Right atrium auricular region (tissue), 2 donors: Measurements from ENCODE around the gene CNTNAP2. TPM values are rescaled to one million over a fixed set of nuclear protein-coding genes. Genes with fewer than 3 reads are reported as not detected.
"Not testable (repeated sequence)": the region's sequence is repeated elsewhere in the genome, so short reads cannot be mapped to it uniquely, and the experiment has no call there.

Source experiments
- DNase-seq: peaks from one replicate; pipeline ENCODE4 v3.0.0-alpha.2; 2019; ENCODE audit warnings: low spot score
- H3K27ac ChIP-seq, 2 donors: fragments of 200-600 bp; sonication (generic); 1 replicate in 1 of 2; 2 replicates in 1 of 2; pipeline ENCODE4 v1.5.1; 2016 to 2019
- H3K27me3 ChIP-seq, 2 donors: fragments of 200-600 bp; sonication (generic); one replicate each; pipeline versions ENCODE4 v1.5.1 to v1.6.0; 2017 to 2019
- H3K36me3 ChIP-seq: fragments of 200-600 bp; sonication (generic); one replicate; pipeline ENCODE4 v1.5.1; 2016
- H3K4me1 ChIP-seq, 2 donors: fragments of 200-600 bp; sonication (generic); one replicate each; pipeline versions ENCODE4 v1.5.1 to v1.6.0; 2017 to 2019
- H3K4me3 ChIP-seq, 2 donors: fragments of 200-600 bp; sonication (generic); 1 replicate in 1 of 2; 2 replicates in 1 of 2; pipeline ENCODE4 v1.5.1; 2017 to 2019; ENCODE audit warnings: mild to moderate bottlenecking in 1 of 2, moderate library complexity in 1 of 2
- H3K9me3 ChIP-seq, 2 donors: fragments of 200-600 bp; sonication (generic); one replicate each; pipeline ENCODE4 v1.5.1; 2019
- total RNA-seq, 2 donors: library from RNA; depleted of rRNA; stranded (reverse); fragments of >200 nt; gene quantifications; one replicate each; pipeline ENCODE4 v1.1.0, GENCODE V29; 2016
- TF ChIP-seq, protein P1 (sequence below), 2 donors: fragments of 200-600 bp; sonication (generic); IDR thresholded peaks; one replicate each; pipeline ENCODE4 v1.5.1; 2019; ENCODE audit warnings: antibody characterized with exemption in 2 of 2

The CNTNAP2 gene
- total RNA-seq, 2 donors from 2014 or later: 1.1 to 1.7 TPM

DNA sequence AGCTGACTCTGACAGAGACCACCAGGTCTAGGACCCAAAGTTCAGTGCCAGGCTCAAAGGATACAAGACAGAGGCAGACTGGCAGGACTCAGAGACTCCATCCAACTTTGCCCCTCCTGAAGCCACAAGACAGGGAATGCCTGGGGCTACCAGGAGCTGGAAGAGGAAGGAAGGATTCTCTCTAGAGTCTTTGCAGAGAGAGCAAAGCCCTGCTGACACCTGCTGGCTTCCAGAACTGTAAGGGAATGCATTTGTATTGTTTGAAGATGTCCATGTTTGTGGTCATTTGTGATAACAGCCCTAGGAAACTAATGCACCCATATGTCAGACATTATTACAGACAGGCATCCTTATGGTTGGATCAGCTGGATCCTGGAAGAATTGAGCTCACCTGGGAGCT lies 2341.7 kb downstream of the CNTNAP2 start:
- no peak overlapping the region for H3K27ac ChIP-seq
- H3K36me3 ChIP-seq: no peaks in the 10 kb centered on the region
- H3K4me1 ChIP-seq: no peaks in the 10 kb centered on the region
- DNase-seq: no peak
- no peak overlapping the region for H3K4me3 ChIP-seq
- no peaks in the 10 kb centered on the region for H3K9me3 ChIP-seq
- TF ChIP-seq, protein P1, sequence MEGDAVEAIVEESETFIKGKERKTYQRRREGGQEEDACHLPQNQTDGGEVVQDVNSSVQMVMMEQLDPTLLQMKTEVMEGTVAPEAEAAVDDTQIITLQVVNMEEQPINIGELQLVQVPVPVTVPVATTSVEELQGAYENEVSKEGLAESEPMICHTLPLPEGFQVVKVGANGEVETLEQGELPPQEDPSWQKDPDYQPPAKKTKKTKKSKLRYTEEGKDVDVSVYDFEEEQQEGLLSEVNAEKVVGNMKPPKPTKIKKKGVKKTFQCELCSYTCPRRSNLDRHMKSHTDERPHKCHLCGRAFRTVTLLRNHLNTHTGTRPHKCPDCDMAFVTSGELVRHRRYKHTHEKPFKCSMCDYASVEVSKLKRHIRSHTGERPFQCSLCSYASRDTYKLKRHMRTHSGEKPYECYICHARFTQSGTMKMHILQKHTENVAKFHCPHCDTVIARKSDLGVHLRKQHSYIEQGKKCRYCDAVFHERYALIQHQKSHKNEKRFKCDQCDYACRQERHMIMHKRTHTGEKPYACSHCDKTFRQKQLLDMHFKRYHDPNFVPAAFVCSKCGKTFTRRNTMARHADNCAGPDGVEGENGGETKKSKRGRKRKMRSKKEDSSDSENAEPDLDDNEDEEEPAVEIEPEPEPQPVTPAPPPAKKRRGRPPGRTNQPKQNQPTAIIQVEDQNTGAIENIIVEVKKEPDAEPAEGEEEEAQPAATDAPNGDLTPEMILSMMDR (IDR thresholded peaks at IDR 0.05): no peak
- no peaks in the 10 kb centered on the region for H3K27me3 ChIP-seq

DNA sequence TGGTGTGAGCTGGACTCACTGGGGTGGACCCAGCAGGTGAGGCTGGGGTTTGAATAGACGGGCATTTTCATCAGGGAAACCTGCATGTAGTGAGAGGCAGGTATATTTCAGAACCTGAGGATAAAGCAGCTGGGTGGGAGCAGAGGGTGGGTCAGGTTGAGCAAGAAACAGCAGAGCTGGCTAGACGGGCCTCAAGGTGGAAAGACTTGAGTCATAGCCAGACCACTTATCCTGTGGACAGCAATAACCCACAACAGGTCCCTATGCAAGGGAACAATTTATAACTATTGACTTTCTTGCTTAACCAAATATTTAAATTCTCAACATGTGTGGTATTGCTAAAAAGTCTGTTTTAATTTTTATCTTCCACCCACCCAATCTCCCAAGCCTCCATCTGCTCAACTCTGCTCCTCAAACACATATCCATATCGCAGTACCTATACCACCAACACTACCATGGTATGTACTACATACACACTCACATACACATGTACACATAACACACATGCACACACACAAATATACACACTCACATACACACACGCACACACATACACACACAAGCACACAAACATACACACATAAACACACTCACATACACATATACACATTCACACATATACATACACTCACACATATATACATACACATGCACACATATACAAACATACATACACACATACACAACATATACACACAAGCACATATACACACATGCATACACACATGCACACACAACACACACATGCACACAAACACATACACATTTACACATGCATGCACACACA lies 2345.0 kb downstream of the CNTNAP2 start:
- no peaks in the 10 kb centered on the region for H3K4me1 ChIP-seq
- H3K4me3 ChIP-seq: no peak overlapping the region
- H3K9me3 ChIP-seq: no peaks in the 10 kb centered on the region
- no peaks in the 10 kb centered on the region for H3K36me3 ChIP-seq
- no peak overlapping the region for H3K27ac ChIP-seq
- no peaks in the 10 kb centered on the region for H3K27me3 ChIP-seq
- no peak for DNase-seq
- TF ChIP-seq, protein P1 (IDR thresholded peaks at IDR 0.05): no peak

- not testable (repeated sequence) for H3K27ac ChIP-seq, H3K4me1 ChIP-seq, H3K27me3 ChIP-seq, H3K36me3 ChIP-seq, H3K4me3 ChIP-seq, H3K9me3 ChIP-seq, DNase-seq
These were observed 2346.2 kb downstream of the CNTNAP2 start for GRCh38 chr7:148462774-148463173.

- H3K4me3 ChIP-seq: no peak overlapping the region
- no peak for DNase-seq
- TF ChIP-seq, protein P1 (IDR thresholded peaks at IDR 0.05): no peak
- H3K9me3 ChIP-seq: no peaks in the 10 kb centered on the region
- H3K27me3 ChIP-seq: no peaks in the 10 kb centered on the region
- no peaks in the 10 kb centered on the region for H3K36me3 ChIP-seq
- no peaks in the 10 kb centered on the region for H3K4me1 ChIP-seq
- H3K27ac ChIP-seq: no peak overlapping the region
These were observed 2346.6 kb downstream of the CNTNAP2 start for GRCh38 chr7:148463210-148463609.

DNA sequence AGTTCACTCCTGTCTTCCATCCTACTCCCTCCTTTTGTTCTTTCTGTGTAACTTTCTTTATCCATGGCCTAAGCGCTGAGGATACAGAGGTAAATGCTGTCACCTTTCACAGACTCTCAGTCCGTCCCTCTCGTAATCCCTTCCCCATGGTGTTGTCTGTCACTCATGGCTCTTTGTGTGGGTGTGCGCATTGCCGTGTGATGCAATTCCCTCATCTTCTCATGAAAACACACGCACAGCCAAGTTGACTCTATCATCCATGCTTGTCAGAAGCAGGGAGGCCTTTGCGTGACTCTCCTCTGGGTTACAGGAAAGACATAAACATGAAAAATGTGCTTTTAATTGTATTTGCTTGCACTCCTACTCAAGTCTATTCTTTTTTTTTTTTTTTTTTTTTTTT lies 2348.3 kb downstream of the CNTNAP2 start:
- Histone ChIP-seq H3K36me3 (no peaks in the 10 kb centered on the region), H3K4me3 (no peak overlapping the region), H3K4me1 (no peaks in the 10 kb centered on the region), H3K27me3 (no peaks in the 10 kb centered on the region), H3K27ac (no peak overlapping the region), H3K9me3 (no peaks in the 10 kb centered on the region)
- TF ChIP-seq, protein P1 (IDR thresholded peaks at IDR 0.05): no peak
- no peak for DNase-seq

DNA sequence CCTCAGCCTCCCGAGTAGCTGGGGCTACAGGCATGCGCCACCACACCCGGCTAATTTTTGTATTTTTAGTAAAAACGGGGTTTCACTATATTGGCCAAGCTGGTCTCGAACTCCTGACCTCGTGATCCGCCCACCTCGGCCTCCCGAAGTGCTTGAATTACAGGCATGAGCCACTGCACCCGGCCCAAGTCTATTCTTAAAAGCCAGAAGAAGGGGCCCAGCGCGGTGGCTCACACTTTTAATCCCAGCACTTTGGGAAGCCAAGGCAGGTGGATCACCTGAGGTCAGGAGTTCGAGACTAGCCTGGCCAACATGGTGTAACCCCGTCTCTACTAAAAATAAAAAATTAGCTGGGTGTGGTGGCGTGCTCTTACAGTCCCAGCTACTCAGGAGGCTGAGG lies 2348.8 kb downstream of the CNTNAP2 start:
- not testable (repeated sequence) for H3K27ac ChIP-seq, H3K27me3 ChIP-seq, DNase-seq, H3K9me3 ChIP-seq, H3K4me3 ChIP-seq, H3K36me3 ChIP-seq, H3K4me1 ChIP-seq

DNA sequence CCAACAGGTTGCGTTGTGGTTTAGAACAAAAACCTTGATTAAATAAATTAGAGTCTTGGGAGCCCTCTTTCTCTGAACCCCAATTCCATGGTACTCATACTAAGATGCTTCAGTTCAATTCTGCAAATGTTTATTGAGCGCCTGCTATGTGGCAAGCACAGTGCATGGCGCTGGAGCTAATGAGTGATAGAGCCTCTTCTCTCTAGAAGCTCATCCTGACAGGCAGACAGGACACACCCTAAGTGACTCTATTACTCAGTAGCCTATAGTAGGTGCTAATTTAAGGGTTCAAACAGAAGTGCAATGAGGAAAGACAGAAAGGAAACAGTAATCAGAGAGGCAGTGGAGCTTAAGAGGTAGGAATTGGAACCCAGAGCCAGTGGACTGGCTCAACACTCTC lies 2349.5 kb downstream of the CNTNAP2 start:
- Histone ChIP-seq H3K27me3 (no peaks in the 10 kb centered on the region), H3K9me3 (no peaks in the 10 kb centered on the region), H3K4me1 (no peaks in the 10 kb centered on the region), H3K36me3 (no peaks in the 10 kb centered on the region), H3K27ac (no peak overlapping the region), H3K4me3 (no peak overlapping the region)
- DNase-seq: no peak
- TF ChIP-seq, protein P1 (IDR thresholded peaks at IDR 0.05): no peak
